ENCODE data around the gene UNC13C.

The UNC13C gene

GRCh38 chr15:54273928-54274327, 295.7 kb downstream of the UNC13C start:
- no peak for DNase-seq
- intact Hi-C loops (cut with DNase I) = no loop called here

GRCh38 chr15:54277834-54278233, 299.6 kb downstream of the UNC13C start:
- DNase-seq = no peak
- intact Hi-C loops (cut with DNase I) = no loop called here

GRCh38 chr15:54280726-54281125, 302.5 kb downstream of the UNC13C start:
- intact Hi-C loops (cut with DNase I) = no loop called here
- no peak for DNase-seq

DNA sequence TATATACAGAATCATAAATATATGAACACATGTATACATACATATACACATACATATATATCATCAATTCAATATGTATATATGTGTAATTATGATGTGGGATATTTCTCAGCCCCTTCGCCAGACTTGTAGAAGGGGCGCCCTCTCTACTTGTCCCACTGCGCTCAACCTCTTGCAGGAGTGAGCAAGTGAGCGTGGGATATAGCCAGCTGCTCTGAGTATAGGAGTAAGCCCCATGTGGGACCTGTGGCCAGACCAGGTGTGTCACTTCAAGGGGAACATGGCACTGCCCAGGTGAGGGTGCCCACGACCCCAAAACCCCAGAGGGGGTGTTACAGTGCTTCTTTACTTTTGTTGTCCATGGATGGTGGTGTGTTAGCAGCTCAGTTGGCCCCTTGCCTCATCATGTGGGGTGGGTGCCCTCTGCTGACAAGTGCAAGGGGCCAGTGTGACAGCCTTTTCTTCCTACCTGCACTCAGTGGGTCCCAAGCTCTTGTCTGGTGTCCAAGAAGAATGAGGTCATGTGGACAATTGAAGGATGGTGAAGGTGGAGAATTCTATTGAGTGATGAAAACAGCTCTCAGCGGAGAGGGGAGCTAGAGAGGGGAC, 304.1 kb downstream of the UNC13C start:
- intact Hi-C loops (cut with DNase I) = no loop called here
- no peak for DNase-seq

GRCh38 chr15:54288049-54288448, 309.8 kb downstream of the UNC13C start:
- intact Hi-C loops (cut with DNase I) = no loop called here
- no peak for DNase-seq

DNA sequence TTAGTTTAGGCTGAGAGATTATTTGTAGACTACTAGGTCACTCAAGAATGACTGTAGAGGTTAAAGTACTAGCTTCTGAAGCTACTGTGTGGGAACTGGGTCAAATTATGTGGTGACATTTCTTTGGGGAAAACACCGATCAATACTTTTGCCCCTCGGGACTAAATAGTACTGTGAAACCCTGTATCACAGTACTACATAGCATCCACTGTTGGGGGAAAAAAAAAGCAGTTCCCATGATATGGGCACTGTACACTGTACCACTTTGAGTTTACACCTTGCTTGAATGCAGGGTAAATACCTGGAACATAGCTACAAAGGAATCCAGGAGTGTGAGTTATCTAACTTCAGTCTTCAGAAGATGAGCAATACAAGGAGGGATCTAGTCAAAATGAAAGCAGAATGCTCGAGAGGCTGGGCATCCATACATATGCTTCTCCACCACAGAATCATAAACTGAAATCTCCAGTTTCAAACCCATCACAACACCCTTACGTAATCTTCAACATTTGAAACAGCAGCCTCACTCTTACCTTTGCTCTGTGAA, 311.4 kb downstream of the UNC13C start:
- no peak for DNase-seq
- intact Hi-C loops (cut with DNase I) = no loop called here

GRCh38 chr15:54298396-54298795, 320.2 kb downstream of the UNC13C start:
- intact Hi-C loops (cut with DNase I) = no loop called here
- no peak for DNase-seq

DNA sequence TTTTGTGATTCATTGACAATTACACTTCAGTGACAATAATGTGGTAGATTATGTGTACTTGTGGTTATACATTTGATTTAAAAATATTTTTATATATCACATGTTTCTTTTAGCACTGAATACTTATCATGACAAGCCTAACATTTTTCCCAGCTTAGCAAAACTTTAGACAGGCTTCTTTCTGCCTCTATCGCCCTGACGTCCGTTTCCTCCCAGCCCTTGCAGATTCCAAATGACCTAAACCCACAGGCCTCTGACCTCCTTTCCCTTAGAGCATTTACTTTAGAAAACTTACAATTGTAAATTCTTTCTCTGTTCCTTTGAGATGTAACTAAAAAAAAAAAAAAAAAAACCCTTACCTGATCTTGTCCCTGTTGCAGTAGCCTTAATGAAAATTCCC, 326.1 kb downstream of the UNC13C start:
- intact Hi-C loops (cut with DNase I) = no loop called here
- DNase-seq = no peak

DNA sequence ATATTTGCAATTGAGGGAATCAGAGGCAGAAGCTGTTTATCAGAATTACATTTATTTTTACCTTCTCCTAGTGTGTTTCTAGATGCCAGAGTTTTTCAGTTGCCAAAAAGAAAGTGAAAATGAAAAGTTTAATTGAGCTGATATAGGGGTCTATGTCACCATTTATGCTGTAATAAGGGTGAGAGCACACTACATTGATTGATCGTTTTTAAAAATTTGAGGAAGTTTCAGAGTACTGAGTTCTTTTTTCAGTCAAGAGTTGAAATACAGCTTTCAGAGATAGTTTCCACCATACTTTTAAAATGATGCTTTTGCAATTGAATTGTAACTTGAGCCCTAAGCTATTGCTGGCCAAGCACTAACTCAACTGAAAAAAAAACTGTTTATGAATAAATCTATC, 326.9 kb downstream of the UNC13C start:
- DNase-seq = no peak
- intact Hi-C loops (cut with DNase I) = no loop called here

GRCh38 chr15:54307252-54307902, 329.1 kb downstream of the UNC13C start:
- intact Hi-C loops (cut with DNase I) = no loop called here
- no peak for DNase-seq

GRCh38 chr15:54307926-54308325, 329.7 kb downstream of the UNC13C start:
- intact Hi-C loops (cut with DNase I) = no loop called here
- DNase-seq = no peak

- DNase-seq = no peak
- intact Hi-C loops (cut with DNase I) = no loop called here
These were observed 334.3 kb downstream of the UNC13C start for GRCh38 chr15:54312528-54312927.

GRCh38 chr15:54321426-54321825, 343.2 kb downstream of the UNC13C start:
- intact Hi-C loops (cut with DNase I) = no loop called here
- no peak for DNase-seq

GRCh38 chr15:54322341-54322740, 344.1 kb downstream of the UNC13C start:
- no peak for DNase-seq
- intact Hi-C loops (cut with DNase I) = no loop called here

DNA sequence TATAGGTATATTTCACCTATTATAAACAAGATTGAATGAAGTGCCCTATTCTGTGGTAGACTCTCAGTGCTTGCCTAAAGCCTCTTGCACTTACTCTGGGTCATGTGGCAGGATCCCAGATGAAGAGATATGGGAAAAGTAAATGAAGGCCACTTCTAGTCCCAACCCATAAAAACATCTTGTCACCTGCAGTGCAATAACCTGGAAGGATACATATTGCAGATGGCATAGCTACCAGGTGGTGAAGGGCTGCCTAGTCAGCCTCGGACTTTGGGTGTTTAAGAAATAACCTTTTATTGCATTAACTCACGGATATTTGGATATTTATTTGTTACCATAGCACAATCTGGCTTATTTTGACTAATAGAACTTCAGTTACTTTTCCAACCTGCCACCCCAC, 367.1 kb downstream of the UNC13C start:
- no peak for DNase-seq
- intact Hi-C loops (cut with DNase I) = no loop called here

DNA sequence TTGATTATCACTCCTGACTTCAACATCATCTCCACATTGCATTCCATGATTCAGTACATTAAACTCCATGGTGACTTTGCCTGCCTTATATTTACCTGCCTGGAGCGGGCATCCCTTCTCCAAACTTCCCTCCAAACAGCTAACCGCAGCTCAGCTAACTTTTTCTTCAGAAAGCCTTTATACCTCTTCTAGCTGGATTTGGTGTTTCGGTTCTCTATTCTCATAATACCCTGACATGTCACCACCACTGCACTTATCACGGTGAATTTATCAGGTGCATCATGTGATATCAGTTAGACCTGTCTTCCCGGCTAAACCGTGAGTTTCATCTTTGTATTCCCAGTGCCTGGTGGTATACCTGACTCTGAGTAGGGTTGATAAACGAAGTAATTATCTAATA, 367.6 kb downstream of the UNC13C start:
- no peak for DNase-seq
- intact Hi-C loops (cut with DNase I) = no loop called here

DNA sequence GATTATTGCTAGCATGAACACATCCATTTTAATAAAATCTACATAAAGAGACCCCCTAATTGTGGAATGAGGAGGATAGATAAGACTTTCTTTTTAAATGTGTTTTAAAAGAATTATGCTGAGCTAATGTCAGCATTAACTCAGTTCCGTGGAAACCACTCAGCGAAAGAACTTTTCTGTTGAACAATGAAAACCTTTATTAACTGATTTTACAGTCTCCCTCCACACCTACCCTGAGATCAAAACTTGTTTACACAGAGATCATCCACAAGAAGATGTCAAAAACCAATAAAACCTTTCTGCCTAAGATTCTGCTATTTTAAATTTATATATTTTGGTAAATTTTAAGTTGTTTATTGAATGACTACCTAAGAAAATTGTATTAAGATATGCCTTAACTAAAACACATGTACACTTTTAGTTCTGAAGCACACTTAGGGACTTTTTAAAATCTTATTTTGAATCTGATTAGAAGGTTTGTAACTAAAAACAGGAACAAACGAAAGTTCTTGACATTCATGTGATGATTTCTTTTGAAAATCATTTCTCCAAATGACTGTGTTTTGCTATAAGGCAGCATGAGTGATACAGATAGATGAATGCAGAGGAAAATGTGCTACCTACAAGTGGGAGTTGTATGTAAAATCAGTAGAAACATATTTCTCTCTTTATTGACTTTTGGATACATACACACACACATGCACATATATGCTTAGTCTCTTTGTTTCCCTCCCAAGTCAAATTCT, 369.0 kb downstream of the UNC13C start:
- intact Hi-C loops (cut with DNase I) = no loop called here
- DNase-seq = no peak

GRCh38 chr15:54353726-54354125, 375.5 kb downstream of the UNC13C start:
- intact Hi-C loops (cut with DNase I) = no loop called here

GRCh38 chr15:54354341-54354740, 376.1 kb downstream of the UNC13C start:
- DNase-seq = no peak
- intact Hi-C loops (cut with DNase I) = no loop called here

More at GRCh38 chr15:54353726-54354125, 375.5 kb downstream of the UNC13C start:
- DNase-seq = no peak

DNA sequence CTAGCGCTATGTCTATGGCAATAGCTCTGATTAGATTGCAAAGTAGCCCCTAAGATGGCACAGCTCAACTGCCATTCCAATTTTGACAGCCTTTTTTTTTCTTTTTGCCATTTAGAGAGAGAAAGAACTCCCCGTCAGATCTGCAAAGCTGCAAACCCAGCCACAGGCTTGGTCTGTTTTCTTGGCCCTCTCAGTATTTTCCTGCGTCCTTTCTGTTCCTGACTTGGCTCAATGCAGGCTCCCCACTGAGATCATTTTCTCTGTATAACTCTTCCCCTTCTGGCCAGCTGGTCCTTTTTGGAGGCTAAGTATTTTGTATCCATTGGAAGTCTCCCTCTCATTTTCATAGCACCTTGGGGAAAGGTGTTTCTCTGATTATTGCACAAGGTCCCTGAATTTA, 386.7 kb downstream of the UNC13C start:
- intact Hi-C loops (cut with DNase I) = no loop called here
- peak in 1 of 42 donors; percentile 4 for DNase-seq

Data from head of caudate nucleus (tissue), 42 donors.